Mononuclear cell (primary cell): ENCODE measurements around the gene CCP110. TPM values are rescaled to one million over a fixed set of nuclear protein-coding genes. Genes with fewer than 3 reads are reported as not detected.

Experiments used
- H3K27me3 ChIP-seq: 2 replicates; pipeline ENCODE4 v1.6.0; 2011; ENCODE audit warnings: low read length, control low read depth; ENCODE audit not compliant: insufficient read depth
- H3K4me1 ChIP-seq: 2 replicates; pipeline ENCODE4 v1.5.1; 2011; ENCODE audit warnings: mild to moderate bottlenecking, low read length, control low read depth; ENCODE audit not compliant: insufficient read depth
- H3K4me3 ChIP-seq: 2 replicates; pipeline ENCODE4 v1.5.1; 2011; ENCODE audit warnings: mild to moderate bottlenecking, low read length, moderate library complexity
- H3K9me3 ChIP-seq: 2 replicates; pipeline ENCODE4 v1.5.1; 2011; ENCODE audit warnings: low read depth, mild to moderate bottlenecking, control low read depth, low read length
- total RNA-seq: library from RNA; depleted of rRNA; stranded (reverse); fragments of >200 nt; gene quantifications from one replicate; pipeline ENCODE4 v1.2.3, GENCODE V29; 2012

CCP110 gene
- total RNA-seq, 1 donor, result 12.9 TPM

- Histone ChIP-seq H3K4me1 (peaks cover 18% of the 10 kb centered on the region), H3K9me3 (no peaks in the 10 kb centered on the region), H3K27me3 (no peaks in the 10 kb centered on the region), H3K4me3 (no peak overlapping the region)
Measured at GRCh38 chr16:19499006-19499405, 24.7 kb upstream of the CCP110 start.

GRCh38 chr16:19499481-19499880 is 24.3 kb upstream of the CCP110 start:
- peaks cover 15% of the 10 kb centered on the region for H3K4me1 ChIP-seq
- no peaks in the 10 kb centered on the region for H3K9me3 ChIP-seq
- no peak overlapping the region for H3K4me3 ChIP-seq
- H3K27me3 ChIP-seq, result no peaks in the 10 kb centered on the region

- H3K4me1 ChIP-seq, result peaks cover 6% of the 10 kb centered on the region
- H3K9me3 ChIP-seq, result no peaks in the 10 kb centered on the region
- H3K4me3 ChIP-seq, result no peak overlapping the region
- no peaks in the 10 kb centered on the region for H3K27me3 ChIP-seq
Measured at GRCh38 chr16:19502395-19503131, 21.2 kb upstream of the CCP110 start.

- H3K4me1 ChIP-seq, result no peaks in the 10 kb centered on the region
- H3K9me3 ChIP-seq, result no peaks in the 10 kb centered on the region
- H3K27me3 ChIP-seq, result no peaks in the 10 kb centered on the region
- no peak overlapping the region for H3K4me3 ChIP-seq
Measured at GRCh38 chr16:19503461-19504075, 20.2 kb upstream of the CCP110 start.

GRCh38 chr16:19505600-19506303 is 18.0 kb upstream of the CCP110 start:
- H3K27me3 ChIP-seq, result no peaks in the 10 kb centered on the region
- H3K4me1 ChIP-seq, result peaks cover 2% of the 10 kb centered on the region
- H3K4me3 ChIP-seq, result no peak overlapping the region
- no peaks in the 10 kb centered on the region for H3K9me3 ChIP-seq

GRCh38 chr16:19506965-19507364 is 16.8 kb upstream of the CCP110 start:
- no peaks in the 10 kb centered on the region for H3K9me3 ChIP-seq
- no peaks in the 10 kb centered on the region for H3K27me3 ChIP-seq
- no peak overlapping the region for H3K4me3 ChIP-seq

GRCh38 chr16:19507867-19508266 is 15.9 kb upstream of the CCP110 start:
- Histone ChIP-seq H3K4me1 (peaks cover 7% of the 10 kb centered on the region), H3K27me3 (no peaks in the 10 kb centered on the region), H3K4me3 (no peak overlapping the region), H3K9me3 (no peaks in the 10 kb centered on the region)

More at GRCh38 chr16:19506965-19507364, 16.8 kb upstream of the CCP110 start:
- peaks cover 7% of the 10 kb centered on the region for H3K4me1 ChIP-seq

GRCh38 chr16:19512297-19512696 is 11.4 kb upstream of the CCP110 start:
- H3K4me3 ChIP-seq, result no peak overlapping the region
- no peaks in the 10 kb centered on the region for H3K27me3 ChIP-seq
- no peaks in the 10 kb centered on the region for H3K9me3 ChIP-seq
- H3K4me1 ChIP-seq, result peaks cover 12% of the 10 kb centered on the region

GRCh38 chr16:19513377-19514053 is 10.2 kb upstream of the CCP110 start:
- H3K4me3 ChIP-seq, result no peak overlapping the region
- H3K9me3 ChIP-seq, result no peaks in the 10 kb centered on the region
- H3K27me3 ChIP-seq, result no peaks in the 10 kb centered on the region
- peaks cover 12% of the 10 kb centered on the region for H3K4me1 ChIP-seq

GRCh38 chr16:19515757-19516156 is 8.0 kb upstream of the CCP110 start:
- Histone ChIP-seq H3K27me3 (no peaks in the 10 kb centered on the region), H3K4me1 (peaks cover 28% of the 10 kb centered on the region), H3K4me3 (no peak overlapping the region), H3K9me3 (no peaks in the 10 kb centered on the region)

- Histone ChIP-seq H3K9me3 (no peaks in the 10 kb centered on the region), H3K27me3 (no peaks in the 10 kb centered on the region), H3K4me3 (no peak overlapping the region), H3K4me1 (peaks cover 34% of the 10 kb centered on the region)
Measured at GRCh38 chr16:19517424-19518089, 6.2 kb upstream of the CCP110 start.

- Histone ChIP-seq H3K27me3 (no peaks in the 10 kb centered on the region), H3K9me3 (no peaks in the 10 kb centered on the region), H3K4me1 (peaks cover 42% of the 10 kb centered on the region), H3K4me3 (no peak overlapping the region)
Measured at GRCh38 chr16:19518388-19518787, 5.4 kb upstream of the CCP110 start.

GRCh38 chr16:19520861-19521331 is 2.8 kb upstream of the CCP110 start:
- H3K4me3 ChIP-seq, result peak overlapping the region; percentile 89
- peaks cover 52% of the 10 kb centered on the region for H3K4me1 ChIP-seq
- H3K27me3 ChIP-seq, result no peaks in the 10 kb centered on the region
- H3K9me3 ChIP-seq, result no peaks in the 10 kb centered on the region

GRCh38 chr16:19521471-19522396 is 2.0 kb upstream of the CCP110 start, which contains the start of gene GDE1:
Gene GDE1 (minus strand): TSS chr16:19522098. CDS start chr16:19521964, 134 bp downstream.
- Histone ChIP-seq H3K9me3 (no peaks in the 10 kb centered on the region), H3K27me3 (no peaks in the 10 kb centered on the region), H3K4me1 (peaks cover 52% of the 10 kb centered on the region), H3K4me3 (peak within 1 kb of the TSS; percentile 89)
